Measurements from ENCODE around the gene SLC16A2. TPM values are rescaled to one million over a fixed set of nuclear protein-coding genes. Genes with fewer than 3 reads are reported as not detected.

The SLC16A2 gene
- total RNA-seq, 1 donor from 2014 or later, result 17.0 TPM

- H3K9me3 Mint-ChIP-seq, result no peaks in the 10 kb centered on the region
- DNase-seq (ENCODE audit: extremely low spot score, unreplicated experiment), result no peak
- H3K27ac Mint-ChIP-seq, result peak overlapping the region; percentile 74
- TF ChIP-seq CTCF (conservative IDR thresholded peaks at IDR 0.05), result peak; percentile 59
- peaks cover 3% of the 10 kb centered on the region for H3K36me3 Mint-ChIP-seq
- peaks cover 9% of the 10 kb centered on the region for H3K4me1 Mint-ChIP-seq (ENCODE audit: unreplicated experiment)
- peaks cover 5% of the 10 kb centered on the region for H3K27me3 Mint-ChIP-seq
- peak overlapping the region; percentile 88 for H3K4me3 Mint-ChIP-seq
Measured at GRCh38 chrX:74535408-74536151, 114.3 kb downstream of the SLC16A2 start.

DNA sequence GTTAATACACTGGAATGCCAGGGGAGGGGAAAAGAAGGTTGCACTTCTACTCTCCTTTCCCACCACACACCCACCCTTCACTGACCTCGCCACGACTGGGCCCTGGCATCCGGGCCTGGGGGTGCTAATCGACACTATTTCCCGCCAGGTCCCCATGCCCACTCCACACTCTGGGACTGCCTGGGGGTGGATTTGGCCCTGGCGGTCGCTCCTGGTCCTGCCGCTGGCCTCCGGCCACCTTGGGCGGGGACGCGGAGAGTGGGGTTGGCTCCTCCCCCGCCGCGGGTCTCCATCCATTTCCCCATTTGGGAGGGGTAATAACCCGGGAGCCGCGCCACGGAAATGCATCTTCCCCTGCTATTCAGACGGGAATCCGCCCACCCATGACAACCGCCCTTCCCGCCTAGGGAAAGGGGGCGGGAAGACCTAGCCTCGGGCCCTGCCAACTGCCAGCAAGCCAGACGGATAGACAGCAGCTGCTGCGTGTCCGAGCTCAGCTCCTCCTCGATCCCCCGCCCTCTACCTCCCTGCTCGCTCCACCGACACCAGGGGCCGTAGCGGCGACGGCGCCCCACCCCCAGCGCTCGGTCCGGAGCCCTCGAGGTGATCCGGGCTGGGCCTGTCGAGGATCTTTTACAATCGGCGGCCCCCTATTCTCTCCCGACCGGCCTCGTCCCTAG lies 115.0 kb downstream of the SLC16A2 start:
- peak; percentile 77 for DNase-seq (ENCODE audit: extremely low spot score, unreplicated experiment)
- Mint-ChIP-seq H3K27me3 (peaks cover 5% of the 10 kb centered on the region), H3K9me3 (no peaks in the 10 kb centered on the region), H3K4me3 (peak overlapping the region; percentile 88), H3K4me1 (ENCODE audit: unreplicated experiment) (peaks cover 9% of the 10 kb centered on the region), H3K36me3 (peaks cover 3% of the 10 kb centered on the region), H3K27ac (peak overlapping the region; percentile 74)
- TF ChIP-seq CTCF (conservative IDR thresholded peaks at IDR 0.05), result peak; percentile 69

GRCh38 chrX:74536832-74537371 lies 115.6 kb downstream of the SLC16A2 start:
- no peak for TF ChIP-seq CTCF (conservative IDR thresholded peaks at IDR 0.05)
- Mint-ChIP-seq H3K27me3 (peaks cover 5% of the 10 kb centered on the region), H3K36me3 (peaks cover 3% of the 10 kb centered on the region), H3K27ac (peak overlapping the region; percentile 51), H3K4me3 (peak overlapping the region; percentile 88), H3K9me3 (no peaks in the 10 kb centered on the region), H3K4me1 (ENCODE audit: unreplicated experiment) (peaks cover 9% of the 10 kb centered on the region)
- no peak for DNase-seq (ENCODE audit: extremely low spot score, unreplicated experiment)

GRCh38 chrX:74540635-74541249 lies 119.4 kb downstream of the SLC16A2 start:
- Mint-ChIP-seq H3K27ac (no peak overlapping the region), H3K4me1 (ENCODE audit: unreplicated experiment) (no peaks in the 10 kb centered on the region), H3K9me3 (no peaks in the 10 kb centered on the region)

More at GRCh38 chrX:74540635-74541249, 119.4 kb downstream of the SLC16A2 start:
- Mint-ChIP-seq H3K4me3 (no peak overlapping the region), H3K36me3 (no peaks in the 10 kb centered on the region), H3K27me3 (peaks cover 5% of the 10 kb centered on the region)
- DNase-seq (ENCODE audit: extremely low spot score, unreplicated experiment), result no peak
- no peak for TF ChIP-seq CTCF (conservative IDR thresholded peaks at IDR 0.05)

Data from type B pancreatic cell (in vitro differentiated cells).